Anterior cingulate cortex (tissue), 58 donors: ENCODE data around the gene C1QC.

Source experiments
- DNase-seq, 58 donors: peaks; one replicate each; lab custom pipeline; 2025; lab: John Stamatoyannopoulos, UW

The C1QC gene

GRCh38 chr1:22618056-22618455 is 25.4 kb upstream of the C1QC start:
- DNase-seq: no peak

GRCh38 chr1:22619252-22619651 is 24.2 kb upstream of the C1QC start:
- DNase-seq: no peak

DNA sequence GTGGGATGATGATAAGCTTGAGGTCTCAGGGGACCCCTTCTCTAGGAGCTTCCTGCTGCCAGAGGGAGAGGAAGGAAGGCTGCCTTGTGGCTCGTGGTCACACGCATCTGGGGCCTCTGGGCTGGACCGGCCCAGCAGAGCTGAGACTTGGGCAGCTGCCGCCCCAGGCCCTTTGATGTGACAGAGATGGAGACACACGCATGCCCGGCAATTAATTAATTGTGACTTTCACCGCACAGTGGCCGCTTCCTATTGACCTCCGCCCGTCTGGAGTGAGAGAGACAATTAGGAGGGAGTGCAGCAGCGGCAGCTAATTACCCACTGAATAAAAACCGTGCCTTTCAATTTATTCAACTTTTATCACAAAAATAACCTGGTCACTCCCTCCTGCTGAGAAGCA is 23.6 kb upstream of the C1QC start:
- DNase-seq: no peak

- DNase-seq: no peak
Measured at GRCh38 chr1:22621761-22622160, 21.7 kb upstream of the C1QC start.

DNA sequence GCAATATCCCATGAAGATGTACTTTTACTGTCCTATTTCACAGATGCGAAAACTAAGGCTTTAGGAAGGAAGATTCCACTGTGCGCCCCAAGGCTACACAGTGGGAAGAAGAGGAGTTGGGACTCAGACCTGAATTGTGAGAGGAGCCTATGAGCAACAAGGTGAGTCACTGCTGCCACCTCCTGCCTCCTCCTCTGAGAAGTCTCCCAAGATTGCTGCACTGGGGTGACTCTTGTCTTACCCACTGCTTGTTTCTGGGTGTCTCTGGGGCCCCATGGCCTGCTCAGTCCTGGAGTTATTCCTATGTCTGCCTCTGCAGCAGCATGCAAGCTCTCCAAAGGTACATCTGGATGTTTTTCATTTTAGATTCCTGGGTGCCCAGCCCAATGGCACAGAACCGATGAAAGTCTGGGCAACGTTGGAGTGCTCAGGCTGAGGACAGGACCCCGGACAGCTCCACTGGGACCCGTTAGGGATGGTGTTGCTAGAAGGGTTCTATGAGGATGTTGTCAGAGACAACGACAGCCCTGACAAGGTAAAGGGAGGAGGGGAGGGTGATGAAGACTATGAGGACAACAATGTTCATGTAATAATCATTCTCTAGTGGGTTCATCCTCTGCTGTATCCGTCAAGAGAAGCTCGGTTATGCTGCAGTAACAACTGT is 18.0 kb upstream of the C1QC start:
- DNase-seq: no peak

GRCh38 chr1:22626237-22627157 is 16.9 kb upstream of the C1QC start:
- DNase-seq: no peak

- no peak for DNase-seq
Measured at GRCh38 chr1:22627331-22627730, 16.1 kb upstream of the C1QC start.

- no peak for DNase-seq
Measured at GRCh38 chr1:22628698-22629444, 14.6 kb upstream of the C1QC start.

GRCh38 chr1:22629886-22630285 is 13.5 kb upstream of the C1QC start:
- no peak for DNase-seq

- no peak for DNase-seq
Measured at GRCh38 chr1:22633697-22634463, 9.6 kb upstream of the C1QC start.

- DNase-seq: no peak
Measured at GRCh38 chr1:22635436-22635835, 8.0 kb upstream of the C1QC start.

GRCh38 chr1:22636353-22636752 is 7.1 kb upstream of the C1QC start, which contains the start of gene C1QA:
Gene C1QA (plus strand): TSS chr1:22636628. CDS start chr1:22637617, 989 bp downstream.
- DNase-seq: peak in 36 of 58 donors; percentile 3 to 66 (median 30)

DNA sequence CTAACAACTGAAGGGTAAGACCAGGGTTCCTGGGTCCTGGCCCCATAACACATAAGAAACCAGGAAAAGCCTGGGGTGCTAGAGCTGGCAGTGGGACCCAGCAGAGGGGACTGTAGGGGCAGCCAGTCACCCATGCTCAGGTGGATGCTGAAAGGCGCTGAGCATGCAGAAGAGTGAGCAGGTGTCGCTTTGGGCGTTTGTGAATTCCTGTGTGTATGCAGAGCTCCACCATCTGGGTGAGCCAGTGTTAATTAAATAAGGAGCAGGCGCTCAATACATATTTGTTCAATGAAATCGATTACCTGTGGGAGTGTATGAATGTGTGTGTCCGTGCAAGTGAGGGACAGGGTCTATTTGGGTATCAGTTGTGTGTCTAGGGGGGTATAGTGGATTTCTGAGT is 6.5 kb upstream of the C1QC start:
- DNase-seq: no peak

GRCh38 chr1:22637907-22638445 is 5.5 kb upstream of the C1QC start:
- DNase-seq: no peak

- no peak for DNase-seq
Measured at GRCh38 chr1:22638476-22639234, 4.8 kb upstream of the C1QC start.

DNA sequence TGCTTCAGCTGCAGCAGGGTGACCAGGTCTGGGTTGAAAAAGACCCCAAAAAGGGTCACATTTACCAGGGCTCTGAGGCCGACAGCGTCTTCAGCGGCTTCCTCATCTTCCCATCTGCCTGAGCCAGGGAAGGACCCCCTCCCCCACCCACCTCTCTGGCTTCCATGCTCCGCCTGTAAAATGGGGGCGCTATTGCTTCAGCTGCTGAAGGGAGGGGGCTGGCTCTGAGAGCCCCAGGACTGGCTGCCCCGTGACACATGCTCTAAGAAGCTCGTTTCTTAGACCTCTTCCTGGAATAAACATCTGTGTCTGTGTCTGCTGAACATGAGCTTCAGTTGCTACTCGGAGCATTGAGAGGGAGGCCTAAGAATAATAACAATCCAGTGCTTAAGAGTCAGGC is 4.1 kb upstream of the C1QC start:
- DNase-seq: peak in 3 of 58 donors; percentile 3 to 10 (median 8)

GRCh38 chr1:22641247-22641646 is 2.2 kb upstream of the C1QC start:
- DNase-seq: no peak

- DNase-seq: peak in 57 of 58 donors; percentile 12 to 77 (median 59)
Measured at GRCh38 chr1:22641906-22642636, 1.4 kb upstream of the C1QC start.
